Small intestine (tissue), 7 donors: ENCODE measurements around the gene CEP68. TPM values are rescaled to one million over a fixed set of nuclear protein-coding genes. Genes with fewer than 3 reads are reported as not detected.
"Not testable (repeated sequence)": the region's sequence is repeated elsewhere in the genome, so short reads cannot be mapped to it uniquely, and the experiment has no call there.

ENCODE experiments used
- DNase-seq, 2 donors: peaks; one replicate each; pipeline versions ENCODE4 v3.0.0 to v3.0.0-alpha.2; 2013
- FAIRE-seq: peaks from 2 replicates; lab custom pipeline; 2012; peaks lifted over from hg19 to GRCh38; lab: Jason Lieb, UNC
- H3K27ac ChIP-seq, 3 donors: one replicate each; pipeline ENCODE4 v1.5.1; 2013; ENCODE audit warnings: low read length in 2 of 3, mild to moderate bottlenecking in 2 of 3, control low read depth in 1 of 3, inconsistent platforms in 1 of 3, low read depth in 1 of 3, moderate library complexity in 1 of 3
- H3K27me3 ChIP-seq, 3 donors: one replicate each; pipeline ENCODE4 v1.6.1; 2013; ENCODE audit warnings: low read length in 3 of 3, inconsistent platforms in 1 of 3; ENCODE audit not compliant: control insufficient read depth in 3 of 3, insufficient read depth in 3 of 3
- H3K36me3 ChIP-seq, 3 donors: one replicate each; pipeline ENCODE4 v1.6.1; 2013; ENCODE audit warnings: low read length in 3 of 3, inconsistent platforms in 1 of 3, low read depth in 1 of 3, mild to moderate bottlenecking in 1 of 3, moderate library complexity in 1 of 3; ENCODE audit not compliant: control insufficient read depth in 3 of 3, insufficient read depth in 2 of 3
- H3K4me1 ChIP-seq, 3 donors: one replicate each; pipeline ENCODE4 v1.6.1; 2013; ENCODE audit warnings: low read length in 2 of 3, inconsistent platforms in 1 of 3, low read depth in 1 of 3, mild to moderate bottlenecking in 1 of 3, moderate library complexity in 1 of 3; ENCODE audit not compliant: control insufficient read depth in 3 of 3, insufficient read depth in 2 of 3
- H3K4me3 ChIP-seq, 3 donors: one replicate each; pipeline ENCODE4 v1.5.1; 2013; ENCODE audit warnings: low read length in 3 of 3, control low read depth in 1 of 3, inconsistent platforms in 1 of 3, low read depth in 1 of 3, mild to moderate bottlenecking in 1 of 3, moderate library complexity in 1 of 3
- H3K9me3 ChIP-seq, 2 donors: one replicate each; pipeline ENCODE4 v1.6.1; 2013; ENCODE audit warnings: low read depth in 1 of 2, low read length in 1 of 2; ENCODE audit not compliant: control insufficient read depth in 2 of 2, insufficient read depth in 1 of 2
- WGBS, 3 donors: extraction: QIAGEN DNeasy Blood & Tissue Kit; methylation state at CpG; one replicate each; pipeline ENCODE4 v1.1.7; 2013; 5-methylcytosine and 5-hydroxymethylcytosine counted together
- polyA plus RNA-seq, 4 donors: library from polyadenylated mRNA; stranded (reverse) in 3 of 4; unstranded in 1 of 4; fragments of 200-250 nt in 3 of 4; fragments of 120-200 nt in 1 of 4; gene quantifications; one replicate each; pipeline versions ENCODE4 v1.2.1 to v1.2.3, GENCODE V29; 2013
- donor health status: healthy with polysubstance abuse.
- donor health status: control.
- donor health status: control.
- donor health status: Bipolar disorder and iron deficiency.
- donor health status: healthy.

CEP68 gene
- polyA plus RNA-seq, 4 donors = 0.89 to 9.5 (median 4.7) TPM

DNA sequence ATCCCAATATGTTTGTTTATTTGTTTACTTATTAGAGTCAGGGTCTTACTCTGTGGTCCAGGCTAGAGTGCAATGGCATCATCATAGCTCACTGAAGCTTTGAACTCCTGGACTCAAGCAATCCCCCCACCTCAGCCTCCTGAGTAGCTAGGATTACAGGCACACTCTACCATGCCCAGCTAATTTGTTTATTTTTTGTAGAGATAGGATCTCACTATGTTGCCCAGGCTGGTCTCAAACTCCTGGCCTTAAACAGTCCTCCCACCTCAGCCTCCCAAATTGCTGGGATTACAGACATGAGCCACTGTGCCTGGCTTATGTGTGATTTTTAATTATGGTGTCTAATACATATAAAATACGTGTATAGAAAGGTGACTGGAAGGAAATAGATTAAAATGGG lies 36.0 kb upstream of the CEP68 start:
- not testable (repeated sequence) for H3K27me3 ChIP-seq, H3K9me3 ChIP-seq, FAIRE-seq, H3K27ac ChIP-seq, H3K4me1 ChIP-seq, H3K4me3 ChIP-seq, DNase-seq
- peaks cover 2 to 35% (median 8%) of the 10 kb centered on the region in 3 donors for H3K36me3 ChIP-seq
- 92 to 99% (median 96%) methylated on average over 1 of the region's 1 CpG for WGBS, 3 donors

DNA sequence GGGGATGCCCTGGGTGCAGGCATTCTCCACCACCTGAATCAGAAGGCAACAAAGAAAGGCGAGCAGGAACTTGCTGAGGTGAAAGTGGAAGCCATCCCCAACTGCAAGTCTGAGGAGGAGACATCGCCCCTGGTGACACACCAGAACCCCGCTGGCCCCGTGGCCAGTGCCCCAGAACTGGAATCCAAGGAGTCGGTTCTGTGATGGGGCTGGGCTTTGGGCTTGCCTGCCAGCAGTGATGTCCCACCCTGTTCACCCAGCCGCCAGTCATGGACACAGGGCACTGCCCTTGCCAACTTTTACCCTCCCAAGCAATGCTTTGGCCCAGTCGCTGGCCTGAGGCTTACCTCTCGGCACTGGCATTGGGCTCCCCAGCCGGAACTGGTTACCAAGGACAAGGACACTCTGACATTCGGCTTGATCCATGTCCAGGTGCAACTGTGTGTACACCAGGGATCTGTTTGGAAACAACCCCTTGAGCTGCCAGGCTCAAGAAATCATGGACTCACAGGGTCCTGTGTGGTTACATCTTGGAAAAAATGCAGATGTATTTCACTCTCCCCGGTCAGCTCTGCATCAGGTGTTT lies 35.2 kb upstream of the CEP68 start:
- peaks cover 0 to 6% (median 0%) of the 10 kb centered on the region in 3 donors for H3K4me1 ChIP-seq
- no peak for FAIRE-seq
- WGBS, 3 donors = 94 to 95% (median 95%) methylated on average over 11 of the region's 11 CpGs

DNA sequence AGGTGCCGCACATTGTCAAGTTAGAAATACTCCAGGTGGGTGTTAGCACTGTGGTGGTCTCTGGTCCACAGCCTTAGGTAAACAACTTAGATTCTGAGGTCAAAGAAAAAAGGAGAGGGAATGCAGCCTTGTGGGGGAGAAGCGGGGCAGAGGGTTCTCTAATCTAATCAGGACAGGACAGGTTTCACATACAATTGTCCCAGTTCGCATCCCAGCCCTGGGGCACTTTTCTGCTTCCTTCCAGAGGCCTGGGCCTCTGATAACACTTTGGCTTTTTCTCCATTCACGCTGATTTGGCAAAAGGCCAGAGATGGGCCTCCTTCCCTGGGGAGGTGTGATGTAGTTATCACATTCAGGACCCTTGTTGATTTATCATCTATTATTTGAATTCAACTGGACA lies 34.5 kb upstream of the CEP68 start:
- Histone ChIP-seq H3K27ac (no peak overlapping the region), H3K4me1 (peaks cover 0 to 7% (median 0%) of the 10 kb centered on the region in 3 donors), H3K4me3 (no peak overlapping the region), H3K36me3 (peaks cover 2 to 35% (median 8%) of the 10 kb centered on the region in 3 donors), H3K9me3 (no peaks in the 10 kb centered on the region), H3K27me3 (no peaks in the 10 kb centered on the region)
- DNase-seq (no peak), FAIRE-seq (no peak)
- WGBS, 3 donors = 68 to 77% (median 75%) methylated on average over 4 of the region's 4 CpGs

More for the DNA sequence above, 35.2 kb upstream of the CEP68 start:
- H3K9me3 ChIP-seq = no peaks in the 10 kb centered on the region
- DNase-seq = no peak
- H3K27ac ChIP-seq = no peak overlapping the region
- no peaks in the 10 kb centered on the region for H3K27me3 ChIP-seq
- peaks cover 2 to 35% (median 8%) of the 10 kb centered on the region in 3 donors for H3K36me3 ChIP-seq
- H3K4me3 ChIP-seq = no peak overlapping the region

DNA sequence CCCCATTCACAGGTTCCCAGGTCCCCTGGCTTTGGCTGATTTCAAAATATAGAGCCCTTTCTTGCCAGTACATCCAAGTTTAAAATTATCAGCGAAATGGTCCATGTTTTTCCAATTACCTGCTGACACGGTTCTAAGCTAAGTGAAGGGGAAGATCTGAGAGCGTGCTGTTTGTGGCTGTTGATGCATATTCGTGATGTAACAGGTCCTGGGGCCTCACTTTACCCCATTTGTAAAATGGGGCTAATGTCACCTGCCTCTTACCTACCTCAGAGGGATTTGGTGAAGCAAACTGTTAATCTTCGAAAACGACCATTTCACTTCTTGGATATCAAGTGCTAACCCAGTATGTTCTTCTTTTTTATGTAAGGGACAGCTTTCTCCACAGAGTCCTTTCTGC lies 34.0 kb upstream of the CEP68 start:
- WGBS, 3 donors = 93 to 94% (median 94%) methylated on average over 6 of the region's 6 CpGs
- peaks cover 0 to 7% (median 0%) of the 10 kb centered on the region in 3 donors for H3K4me1 ChIP-seq
- DNase-seq (no peak), FAIRE-seq (no peak)
- no peak overlapping the region for H3K4me3 ChIP-seq
- H3K36me3 ChIP-seq = peaks cover 2 to 35% (median 8%) of the 10 kb centered on the region in 3 donors
- H3K27ac ChIP-seq = no peak overlapping the region
- no peaks in the 10 kb centered on the region for H3K9me3 ChIP-seq
- no peaks in the 10 kb centered on the region for H3K27me3 ChIP-seq

DNA sequence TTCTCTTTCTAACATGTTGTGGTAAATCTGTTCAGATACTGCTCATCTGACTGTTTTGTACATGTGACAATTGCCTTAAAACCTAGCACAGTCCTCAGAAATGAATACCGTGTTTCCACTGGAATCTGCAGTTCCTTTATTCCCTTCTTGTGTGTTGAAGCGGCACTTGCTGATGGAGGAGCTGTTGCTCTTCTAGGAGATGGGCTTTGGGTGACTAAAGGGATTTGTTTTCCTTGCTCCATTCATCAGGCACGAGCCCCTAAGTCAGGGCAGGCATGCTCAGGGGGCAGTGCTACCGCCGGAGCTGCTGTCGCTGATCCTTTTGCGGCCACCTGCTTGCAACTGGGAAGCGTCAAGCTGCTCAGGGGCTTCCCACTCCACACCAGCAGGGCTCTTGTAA lies 32.5 kb upstream of the CEP68 start:
- FAIRE-seq = no peak
- DNase-seq = no peak
- H3K9me3 ChIP-seq = no peaks in the 10 kb centered on the region
- 95 to 98% (median 97%) methylated on average over 8 of the region's 8 CpGs for WGBS, 3 donors
- H3K4me1 ChIP-seq = peaks cover 0 to 7% (median 0%) of the 10 kb centered on the region in 3 donors
- no peak overlapping the region for H3K27ac ChIP-seq
- H3K27me3 ChIP-seq = no peaks in the 10 kb centered on the region
- peaks cover 2 to 27% (median 4%) of the 10 kb centered on the region in 3 donors for H3K36me3 ChIP-seq
- H3K4me3 ChIP-seq = no peak overlapping the region

DNA sequence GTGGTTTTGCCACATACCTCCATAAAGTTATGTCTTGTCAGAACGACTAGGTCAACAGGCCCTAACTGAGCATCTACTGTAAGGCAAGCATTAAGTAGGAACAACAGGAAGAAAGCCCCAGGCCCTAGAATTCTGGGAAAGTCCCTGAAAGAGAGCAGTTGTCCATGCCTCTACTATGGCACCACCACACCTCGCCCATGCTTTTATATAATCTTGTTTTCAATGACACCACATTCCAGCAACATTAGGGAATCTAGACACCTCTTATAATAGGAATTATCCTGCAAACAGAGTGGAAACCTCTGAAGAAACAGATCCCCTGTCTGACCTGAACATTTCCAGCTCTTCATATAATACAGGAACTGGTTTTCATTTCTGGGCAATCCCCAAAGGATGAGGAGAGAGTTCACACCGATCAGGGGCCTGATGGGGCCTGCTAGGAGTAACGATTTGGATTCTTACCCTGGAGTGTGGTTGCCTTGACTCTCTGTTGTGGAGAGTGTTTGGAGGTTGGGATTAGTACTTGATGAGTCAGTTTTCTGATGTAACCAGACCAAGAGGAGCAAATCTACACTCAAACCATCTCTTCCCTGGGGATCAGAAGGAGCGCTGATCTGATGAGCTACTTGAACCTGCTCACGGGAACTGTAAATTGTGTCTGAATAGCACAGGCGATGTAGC lies 31.9 kb upstream of the CEP68 start:
- Histone ChIP-seq H3K36me3 (peaks cover 0 to 24% (median 3%) of the 10 kb centered on the region in 3 donors), H3K9me3 (no peaks in the 10 kb centered on the region), H3K27ac (no peak overlapping the region), H3K4me1 (peaks cover 0 to 7% (median 0%) of the 10 kb centered on the region in 3 donors), H3K4me3 (no peak overlapping the region), H3K27me3 (no peaks in the 10 kb centered on the region)
- 86 to 90% (median 87%) methylated on average over 7 of the region's 7 CpGs for WGBS, 3 donors
- FAIRE-seq (no peak), DNase-seq (no peak)

DNA sequence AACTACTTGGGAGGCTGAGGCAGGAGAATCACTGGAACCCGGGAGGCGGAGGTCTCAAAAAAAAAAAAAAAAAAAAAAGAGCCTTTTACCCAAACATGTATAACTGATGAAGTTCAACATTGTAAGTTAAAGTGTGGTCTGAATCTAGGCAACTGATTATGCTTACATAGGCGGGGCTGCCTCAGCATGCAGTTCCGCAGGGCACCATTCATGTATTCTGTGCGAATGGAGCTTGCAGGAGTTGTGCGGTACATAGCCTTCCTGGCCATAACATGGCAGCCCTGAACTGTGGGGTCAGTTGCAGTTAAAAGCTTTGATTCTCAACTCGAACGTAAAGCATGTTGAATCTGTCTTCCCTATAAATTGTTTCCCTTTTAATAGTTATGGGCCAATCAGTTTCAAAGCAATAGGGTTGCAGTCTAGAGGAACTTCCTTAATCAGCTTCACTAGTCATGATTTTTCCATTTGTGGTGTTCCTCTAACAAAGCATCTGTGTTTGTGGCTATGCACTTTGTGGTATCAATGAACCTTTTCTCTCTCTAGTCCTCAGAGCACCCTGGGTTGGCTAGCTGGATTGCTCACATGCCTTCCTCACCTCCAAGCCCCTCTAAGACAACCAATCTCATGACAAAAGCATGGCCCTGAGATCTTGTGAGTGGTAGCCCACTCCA lies 30.6 kb upstream of the CEP68 start:
- Histone ChIP-seq H3K4me1 (peaks cover 0 to 7% (median 0%) of the 10 kb centered on the region in 3 donors), H3K36me3 (peaks cover 0 to 19% (median 0%) of the 10 kb centered on the region in 3 donors), H3K9me3 (no peaks in the 10 kb centered on the region), H3K27me3 (no peaks in the 10 kb centered on the region), H3K27ac (peak overlapping the region in 1 of 3 donors; percentile 40), H3K4me3 (no peak overlapping the region)
- no peak for FAIRE-seq
- 88 to 92% (median 88%) methylated on average over 8 of the region's 8 CpGs for WGBS, 3 donors
- DNase-seq = peak in 1 of 2 donors; percentile 22

DNA sequence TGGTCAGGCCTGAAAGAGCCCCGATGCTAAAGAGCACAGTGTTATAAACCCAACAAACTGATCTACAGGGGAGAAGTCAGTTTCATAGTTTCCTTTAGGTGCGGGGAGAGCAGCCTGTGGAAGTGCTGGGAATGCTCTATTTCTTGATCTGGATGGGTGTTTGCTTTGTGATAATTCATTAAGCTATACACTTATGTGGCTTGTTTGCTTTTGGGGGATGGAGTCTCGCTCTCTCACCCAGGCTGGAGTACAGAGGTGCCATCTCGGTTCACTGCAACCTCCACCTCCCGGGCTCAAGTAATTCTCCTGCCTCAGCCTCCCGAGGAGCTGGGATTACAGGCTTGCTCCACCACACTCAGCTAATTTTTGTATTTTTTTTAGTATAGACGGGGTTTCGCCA lies 30.1 kb upstream of the CEP68 start:
- WGBS, 3 donors = 91 to 96% (median 93%) methylated on average over 8 of the region's 8 CpGs
- DNase-seq (no peak), FAIRE-seq (no peak)
- Histone ChIP-seq H3K27ac (peak overlapping the region in 1 of 3 donors; percentile 27), H3K4me3 (no peak overlapping the region), H3K27me3 (no peaks in the 10 kb centered on the region), H3K9me3 (no peaks in the 10 kb centered on the region), H3K4me1 (peaks cover 0 to 13% (median 0%) of the 10 kb centered on the region in 3 donors), H3K36me3 (peaks cover 0 to 13% (median 0%) of the 10 kb centered on the region in 3 donors)
